Measurements from ENCODE around the gene GJB4.

The GJB4 gene

DNA sequence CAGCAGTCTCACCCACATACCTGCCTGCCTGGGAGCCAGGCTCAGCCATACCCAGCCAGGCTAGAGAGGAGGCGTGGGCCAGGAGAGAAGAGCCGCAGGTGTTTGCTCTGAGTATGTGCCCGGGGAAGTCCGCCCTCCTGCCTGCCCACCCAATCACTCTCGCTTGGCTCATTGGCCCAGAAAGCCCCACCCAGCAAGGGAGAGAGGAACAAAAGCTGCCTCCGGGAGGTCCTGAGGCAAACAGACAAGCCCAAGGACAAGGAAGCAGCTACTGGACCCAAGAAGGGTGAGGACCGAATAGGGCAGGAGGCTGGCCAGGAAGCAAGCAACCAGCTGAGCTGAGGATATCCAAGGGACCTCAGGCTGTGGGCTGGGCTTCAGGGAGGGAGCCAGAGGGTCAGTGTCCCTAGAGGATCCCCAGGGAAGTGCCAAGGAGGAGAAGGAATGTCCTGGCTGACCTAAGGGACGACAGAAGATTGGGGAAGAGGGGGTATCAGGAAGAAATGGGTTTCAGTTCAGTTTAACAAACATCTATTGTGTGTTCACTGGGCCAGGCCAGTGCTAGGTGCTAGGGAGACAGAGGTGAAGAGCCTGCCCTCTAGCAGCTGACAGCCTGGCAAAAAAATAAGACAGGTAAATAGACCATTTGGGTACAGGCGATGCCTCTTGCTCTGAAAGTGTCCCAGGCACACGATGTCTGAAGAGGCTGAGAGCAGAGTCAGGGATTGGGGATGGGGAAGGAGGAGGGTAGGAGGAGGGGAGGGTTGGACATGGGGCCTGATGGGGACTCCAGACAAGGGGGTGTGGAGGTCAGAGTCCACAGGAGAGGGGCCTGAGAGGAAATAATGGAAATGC is at the start of gene GJB4:
TSS of gene GJB4 (plus strand) at position 238 of the 855 bp plus-strand sequence. CDS start 1,515 bp downstream, outside the sequence.
- TF ChIP-seq, protein P1, sequence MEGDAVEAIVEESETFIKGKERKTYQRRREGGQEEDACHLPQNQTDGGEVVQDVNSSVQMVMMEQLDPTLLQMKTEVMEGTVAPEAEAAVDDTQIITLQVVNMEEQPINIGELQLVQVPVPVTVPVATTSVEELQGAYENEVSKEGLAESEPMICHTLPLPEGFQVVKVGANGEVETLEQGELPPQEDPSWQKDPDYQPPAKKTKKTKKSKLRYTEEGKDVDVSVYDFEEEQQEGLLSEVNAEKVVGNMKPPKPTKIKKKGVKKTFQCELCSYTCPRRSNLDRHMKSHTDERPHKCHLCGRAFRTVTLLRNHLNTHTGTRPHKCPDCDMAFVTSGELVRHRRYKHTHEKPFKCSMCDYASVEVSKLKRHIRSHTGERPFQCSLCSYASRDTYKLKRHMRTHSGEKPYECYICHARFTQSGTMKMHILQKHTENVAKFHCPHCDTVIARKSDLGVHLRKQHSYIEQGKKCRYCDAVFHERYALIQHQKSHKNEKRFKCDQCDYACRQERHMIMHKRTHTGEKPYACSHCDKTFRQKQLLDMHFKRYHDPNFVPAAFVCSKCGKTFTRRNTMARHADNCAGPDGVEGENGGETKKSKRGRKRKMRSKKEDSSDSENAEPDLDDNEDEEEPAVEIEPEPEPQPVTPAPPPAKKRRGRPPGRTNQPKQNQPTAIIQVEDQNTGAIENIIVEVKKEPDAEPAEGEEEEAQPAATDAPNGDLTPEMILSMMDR (IDR thresholded peaks at IDR 0.05; ENCODE audit: control extremely low read depth, extremely low read depth, low read depth, missing control alignments), result no peak
- POLR2A ChIA-PET, result no interaction called here
- CTCF ChIA-PET, result interaction anchor here (2.1 kb wide), 1 partner anchor 17 kb away, joined by 7 read pairs; no protein-coding TSS in a partner anchor
- DNase-seq (ENCODE audit: extremely low spot score), result no peak

DNA sequence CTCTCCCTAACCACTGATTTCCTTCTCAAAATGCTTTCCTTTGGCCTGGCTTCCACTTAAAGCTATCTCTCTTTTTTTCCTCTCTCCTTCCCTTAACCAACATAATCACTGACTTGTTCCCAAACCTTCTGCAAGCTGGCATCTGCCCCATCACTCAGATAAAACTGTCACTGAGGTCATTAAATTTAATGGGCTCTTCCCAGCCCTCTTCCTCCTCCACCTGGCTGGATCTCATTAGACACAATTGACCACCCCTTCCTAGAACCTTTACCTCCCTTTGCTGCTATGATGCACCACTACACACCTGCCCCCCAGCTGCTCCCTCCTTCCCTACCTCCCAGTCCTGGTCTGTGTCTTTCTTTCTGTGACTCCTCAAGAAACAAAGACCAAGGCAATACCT is 48.7 kb upstream of the GJB4 start:
- TF ChIP-seq, protein P1 (IDR thresholded peaks at IDR 0.05; ENCODE audit: control extremely low read depth, extremely low read depth, low read depth, missing control alignments), result no peak
- CTCF ChIA-PET, result interaction anchor here (1.2 kb wide), 1 partner anchor 31 kb away, joined by 3 read pairs; no protein-coding TSS in a partner anchor
- POLR2A ChIA-PET, result no interaction called here
- DNase-seq (ENCODE audit: extremely low spot score), result no peak

DNA sequence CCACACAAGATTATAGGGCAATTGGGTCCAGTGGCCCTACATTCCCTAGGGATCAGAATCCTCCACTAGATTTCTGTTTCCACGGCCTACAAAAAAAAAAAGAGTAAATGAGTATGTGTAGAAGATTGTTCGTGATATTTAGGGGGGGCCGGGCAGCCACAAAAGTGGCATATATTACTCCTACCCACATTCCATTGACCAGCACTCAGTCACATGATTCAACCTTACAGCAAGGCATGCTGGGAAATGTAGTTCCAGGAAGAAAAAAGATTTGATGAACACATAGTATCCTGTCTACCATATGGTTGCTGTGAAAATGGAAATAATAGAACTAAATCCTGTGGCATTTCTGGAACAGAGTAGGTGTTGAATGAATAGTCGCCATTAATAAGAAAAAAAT is 48.1 kb upstream of the GJB4 start:
- CTCF ChIA-PET, result no interaction called here
- no peak for DNase-seq (ENCODE audit: extremely low spot score)
- POLR2A ChIA-PET, result interaction anchor here (0.6 kb wide), 1 partner anchor 22 kb away, joined by 4 read pairs; no protein-coding TSS in a partner anchor
- TF ChIP-seq, protein P1 (IDR thresholded peaks at IDR 0.05; ENCODE audit: control extremely low read depth, extremely low read depth, low read depth, missing control alignments), result no peak

DNA sequence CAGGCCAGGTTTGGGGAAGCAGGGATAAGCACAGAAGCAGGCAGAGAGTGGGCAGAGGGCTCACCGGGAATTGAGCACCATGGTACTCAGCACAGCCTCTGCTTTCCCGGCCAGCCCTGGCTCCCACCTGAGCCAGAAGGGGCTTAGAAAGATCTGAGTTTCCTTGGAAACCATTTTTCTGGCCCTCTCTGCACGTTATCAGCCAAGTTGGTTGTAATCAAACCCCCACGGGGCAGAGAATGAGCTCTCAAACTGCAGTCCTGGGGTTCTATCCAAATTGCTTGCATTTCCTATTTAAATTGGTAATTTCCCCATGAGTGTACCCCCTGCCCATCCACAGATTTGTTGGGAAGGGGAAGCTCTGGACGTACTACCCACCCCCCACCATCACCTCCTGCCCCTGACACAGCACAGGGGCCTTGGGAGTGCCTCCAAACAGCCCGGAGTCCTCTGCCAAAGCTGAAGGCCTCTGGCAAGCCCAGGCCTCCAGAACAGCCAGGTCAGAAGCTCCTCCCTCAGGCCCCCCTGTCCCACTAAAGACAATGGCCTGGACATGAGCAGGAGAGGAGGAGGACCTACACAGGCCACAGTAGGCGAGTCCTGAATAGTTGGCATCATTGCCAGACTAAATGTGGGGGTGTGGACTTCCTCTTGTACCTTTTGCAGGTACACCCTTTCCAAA is 47.4 kb upstream of the GJB4 start:
- DNase-seq (ENCODE audit: extremely low spot score), result no peak
- CTCF ChIA-PET, result interaction anchor here (0.7 kb wide), 1 partner anchor 31 kb away, joined by 5 read pairs; no protein-coding TSS in a partner anchor
- TF ChIP-seq, protein P1 (IDR thresholded peaks at IDR 0.05; ENCODE audit: control extremely low read depth, extremely low read depth, low read depth, missing control alignments), result no peak
- POLR2A ChIA-PET, result interaction anchor here (0.6 kb wide), 1 partner anchor 21 kb away, joined by 4 read pairs; no protein-coding TSS in a partner anchor

DNA sequence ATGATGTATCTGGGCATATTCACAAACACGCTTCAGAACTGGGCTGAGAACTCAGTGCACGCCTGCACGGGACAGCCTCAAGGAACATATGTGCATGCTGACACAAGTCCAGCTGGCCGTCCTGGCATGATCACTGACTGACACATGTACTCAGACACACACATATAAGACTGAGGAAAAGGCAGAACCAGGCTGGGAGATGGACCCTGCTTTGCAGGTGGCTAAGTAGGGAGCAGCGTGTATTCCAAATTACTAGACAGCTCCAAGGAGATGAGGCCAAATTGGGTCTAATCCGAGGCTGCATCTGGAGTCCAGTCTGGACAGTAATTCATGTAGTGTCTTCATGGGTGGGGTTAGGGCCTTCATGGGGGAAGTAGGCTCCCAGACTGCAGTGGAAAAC is 46.1 kb upstream of the GJB4 start:
- TF ChIP-seq, protein P1 (IDR thresholded peaks at IDR 0.05; ENCODE audit: control extremely low read depth, extremely low read depth, low read depth, missing control alignments), result no peak
- no peak for DNase-seq (ENCODE audit: extremely low spot score)
- POLR2A ChIA-PET, result no interaction called here
- CTCF ChIA-PET, result interaction anchor here (1.5 kb wide), 1 partner anchor 29 kb away, joined by 7 read pairs; no protein-coding TSS in a partner anchor

DNA sequence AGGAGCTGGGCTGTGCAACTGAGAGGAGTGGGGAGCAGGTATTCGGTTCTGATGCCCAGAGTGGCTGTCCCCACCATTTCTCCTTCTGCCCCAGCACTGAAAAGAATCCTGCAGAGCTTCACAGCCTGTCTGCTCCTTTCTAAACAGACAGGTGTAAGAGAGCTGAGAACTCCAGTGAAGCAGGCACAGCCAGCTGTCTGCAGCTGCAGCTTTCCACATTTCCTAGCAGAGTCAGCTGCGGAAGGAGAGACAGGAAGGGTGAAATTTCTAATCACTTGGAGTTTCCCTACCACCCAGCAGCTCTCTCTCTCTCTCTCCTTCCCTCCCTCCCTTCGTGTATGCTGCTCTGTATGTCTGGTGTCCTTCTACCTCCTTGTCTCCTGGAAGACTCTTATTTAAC is 45.2 kb upstream of the GJB4 start:
- ChIA-PET POLR2A (no interaction called here), CTCF (interaction anchor here (1.1 to 1.5 kb wide), 2 partner anchors 29 to 31 kb away, joined by 3 to 7 read pairs; no protein-coding TSS in a partner anchor)
- no peak for DNase-seq (ENCODE audit: extremely low spot score)
- TF ChIP-seq, protein P1 (IDR thresholded peaks at IDR 0.05; ENCODE audit: control extremely low read depth, extremely low read depth, low read depth, missing control alignments), result no peak
